GM12878 (cell line): ENCODE measurements around the gene ATP12A. TPM values are rescaled to one million over a fixed set of nuclear protein-coding genes. Genes with fewer than 3 reads are reported as not detected.

Experiments
- ATAC-seq: fragments of 200-7000 bp; cut with Tn5 transposase; 3 replicates; pipeline ENCODE4 v1.9.1; 2020; ENCODE audit warnings: mild to moderate bottlenecking, moderate library complexity
- BruUV-seq: library from RNA; stranded (reverse); fragments of 400-500 nt; replicated peaks from 2 replicates; lab custom pipeline; 2021; lab: Mats Ljungman, UMichigan
- CTCF ChIA-PET: fragments of 300-600 bp; sonication (Branson Sonifier 250); formaldehyde crosslinking; extraction: SDS; loops from one replicate; lab custom pipeline; 2021; ENCODE audit warnings: inconsistent platforms; lab: Yijun Ruan, JAX
- POLR2A ChIA-PET: fragments of 350-600 bp; formaldehyde crosslinking; extraction: SDS; loops from one replicate; lab custom pipeline; 2021; ENCODE audit warnings: inconsistent platforms; lab: Charles Lee
- RAD21 ChIA-PET: fragments of 300-600 bp; sonication (Branson Sonifier 250); formaldehyde crosslinking; loops from one replicate; lab custom pipeline; 2023; ENCODE audit warnings: antibody characterized with exemption; ENCODE audit not compliant: unreplicated experiment; lab: Charles Lee
- SMC1A ChIA-PET: fragments of 300-600 bp; sonication (Branson Sonifier 250); formaldehyde crosslinking; loops from one replicate; lab custom pipeline; 2023; ENCODE audit not compliant: unreplicated experiment, uncharacterized antibody; lab: Charles Lee
- DNase-seq: peaks from one replicate; pipeline ENCODE4 v3.0.0-alpha.2; 2011; ENCODE audit warnings: low read depth, low spot score
- FAIRE-seq: peaks from 3 replicates; lab custom pipeline; 2011; peaks lifted over from hg19 to GRCh38; lab: Jason Lieb, UNC
- H2AFZ ChIP-seq: 2 replicates; pipeline ENCODE4 v1.6.0; 2011; ENCODE audit warnings: low read depth, low read length, control low read depth; ENCODE audit not compliant: control insufficient read depth
- H3K27ac ChIP-seq: 2 replicates; pipeline ENCODE4 v1.5.1; 2011; ENCODE audit warnings: control low read depth; ENCODE audit not compliant: control insufficient read depth, insufficient read depth
- H3K27me3 ChIP-seq, 2 experiments: replicated peaks in 1 of 2; 2 replicates each; pipeline versions ENCODE4 v1.6.0 to v1.6.1; 2011; ENCODE audit warnings: low read length in 1 of 2; ENCODE audit not compliant: control insufficient read depth in 2 of 2, insufficient read depth in 2 of 2
- H3K36me3 ChIP-seq, 2 experiments: 2 replicates each; pipeline ENCODE4 v1.5.1; 2011; ENCODE audit warnings: low read length in 1 of 2; ENCODE audit not compliant: control insufficient read depth in 2 of 2, insufficient read depth in 2 of 2
- H3K4me1 ChIP-seq: 2 replicates; pipeline ENCODE4 v1.6.1; 2011; ENCODE audit warnings: mild to moderate bottlenecking, low read length, moderate library complexity, mixed read lengths; ENCODE audit not compliant: control insufficient read depth, insufficient read depth
- H3K4me2 ChIP-seq: 2 replicates; pipeline ENCODE4 v1.6.0; 2011; ENCODE audit warnings: control low read depth; ENCODE audit not compliant: control insufficient read depth, insufficient read depth
- H3K4me3 ChIP-seq: fragments of 200-600 bp; sonication (generic); 2 replicates; pipeline ENCODE4 v1.5.1; 2016
- H3K79me2 ChIP-seq: 2 replicates; pipeline ENCODE4 v1.6.0; 2011; ENCODE audit warnings: low read length; ENCODE audit not compliant: control insufficient read depth, insufficient read depth
- H3K9ac ChIP-seq: 2 replicates; pipeline ENCODE4 v1.8.0; 2011; ENCODE audit warnings: low read length, control low read depth, mixed read lengths; ENCODE audit not compliant: control insufficient read depth, insufficient read depth
- H3K9me3 ChIP-seq: replicated peaks from 3 replicates; pipeline ENCODE4 v1.5.1; 2011; ENCODE audit warnings: mild to moderate bottlenecking, low read length; ENCODE audit not compliant: control insufficient read depth, insufficient read depth
- H4K20me1 ChIP-seq: 2 replicates; pipeline ENCODE4 v1.6.0; 2011; ENCODE audit not compliant: control insufficient read depth, insufficient read depth
- GABPA ChIP-seq: IDR thresholded peaks from 2 replicates; pipeline ENCODE4 v1.6.1; 2014; ENCODE audit warnings: antibody characterized with exemption, low read depth, mild to moderate bottlenecking, inconsistent platforms
- RAD21 ChIP-seq: IDR thresholded peaks from 2 replicates; pipeline ENCODE4 v1.6.1; 2011; ENCODE audit warnings: mild to moderate bottlenecking, low read depth, low read length, moderate library complexity; ENCODE audit not compliant: insufficient read depth
- ZNF217 ChIP-seq: fragments of 450-650 bp; IDR thresholded peaks from 2 replicates; pipeline ENCODE4 v1.6.1; 2017; ENCODE audit warnings: antibody characterized with exemption, mild to moderate bottlenecking
- WGBS: methylation state at CpG from one replicate; pipeline ENCODE4 v1.1.6; 2016; ENCODE audit warnings: low lambda C conversion rate; ENCODE audit not compliant: insufficient replicate concordance, insufficient coverage; ENCODE audit errors: missing lambda C conversion rate; 5-methylcytosine and 5-hydroxymethylcytosine counted together
- in situ Hi-C: fragments of 300-500 bp; cut with MboI; formaldehyde crosslinking; loops from 9 replicates; pipeline ENCODE4 v1.14.3; 2018; ENCODE audit warnings: mixed read lengths
- intact Hi-C: fragments of 100-400 bp; cut with micrococcal nuclease; formaldehyde crosslinking; loops from one replicate; pipeline ENCODE4 v1.14.2; 2022; ENCODE audit not compliant: unreplicated experiment
- polyA plus RNA-seq, 11 experiments: library from polyadenylated mRNA; depleted of rRNA in 4 of 11; unstranded in 6 of 11; stranded (reverse) in 5 of 11; fragments of >200 nt; fragmentation: Nextera tagmentation in 4 of 11; fragmentation: Illumina TruSeq in 1 of 11; extraction: Ambion mirVana in 4 of 11; extraction: Trizol in 1 of 11; gene quantifications; 1 replicate in 1 of 11; 2 replicates in 10 of 11; pipeline versions ENCODE4 v1.2.1 to v1.2.3, GENCODE V29; 2011 to 2016; ENCODE audit warnings: inconsistent platforms in 2 of 11, missing spikeins in 2 of 11, low read depth in 1 of 11
- total RNA-seq, 4 experiments: library from RNA; depleted of rRNA in 3 of 4; stranded (reverse); fragments of >200 nt in 3 of 4; fragmentation: Illumina TruSeq in 1 of 4; extraction: Trizol in 1 of 4; gene quantifications; 2 replicates each; pipeline versions ENCODE4 v1.2.1 to v1.2.3, GENCODE V29; 2013 to 2021
- TF ChIP-seq, protein P1 (sequence below): IDR thresholded peaks from 2 replicates; pipeline ENCODE4 v1.6.1; 2012; ENCODE audit warnings: low read depth, low read length, improper control_type of control experiment
- TF ChIP-seq, protein P2 (sequence below): fragments of 450-650 bp; IDR thresholded peaks from 2 replicates; pipeline ENCODE4 v1.6.1; 2018; ENCODE audit warnings: mild to moderate bottlenecking, low read depth, moderate library complexity; ENCODE audit not compliant: partially characterized antibody

ATP12A gene
- total and polyA plus RNA-seq, 10 of the 15 experiments (the other 5 are each of a cell fraction or from before 2014, with no cell fraction given): 0.02 to 0.08 (median 0.04) TPM; not detected in 6

DNA sequence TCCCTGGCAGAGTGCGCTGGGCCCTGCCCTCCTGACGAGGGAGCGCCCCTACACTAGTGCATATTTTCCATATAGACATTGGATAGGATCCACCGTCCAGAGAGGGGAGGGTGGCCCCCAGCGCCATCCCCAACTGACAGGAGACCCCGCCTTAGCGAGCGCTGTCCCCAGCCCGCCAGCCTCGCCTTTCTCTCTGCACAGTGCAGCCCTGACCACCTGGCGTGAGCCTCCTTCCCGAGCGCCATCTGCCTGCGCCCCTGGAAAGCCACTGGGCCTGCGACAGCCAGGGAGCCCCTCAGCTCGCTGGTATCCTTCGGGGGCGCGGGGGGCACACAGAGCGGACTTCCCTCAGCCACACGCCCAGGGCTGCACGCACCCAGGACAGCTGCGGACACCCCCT, 42.1 kb upstream of the ATP12A start:
- Histone ChIP-seq H3K27me3 (no peaks in the 10 kb centered on the region), H3K79me2 (no peaks in the 10 kb centered on the region), H3K27ac (no peak overlapping the region), H2AFZ (no peak overlapping the region), H3K4me1 (peaks cover 4% of the 10 kb centered on the region), H3K9me3 (no peaks in the 10 kb centered on the region), H3K9ac (no peak overlapping the region), H3K36me3 (no peaks in the 10 kb centered on the region), H3K4me2 (no peak overlapping the region), H3K4me3 (no peak overlapping the region), H4K20me1 (no peaks in the 10 kb centered on the region)
- intact Hi-C loops (no loop called here), in situ Hi-C loops (no loop called here)
- ChIA-PET CTCF (no interaction called here), RAD21 (no interaction called here), POLR2A (no interaction called here), SMC1A (no interaction called here)
- DNase-seq (no peak), ATAC-seq (no peak), FAIRE-seq (no peak)
- TF ChIP-seq ZNF217: no peak
- no peak for TF ChIP-seq RAD21
- TF ChIP-seq, protein P1, sequence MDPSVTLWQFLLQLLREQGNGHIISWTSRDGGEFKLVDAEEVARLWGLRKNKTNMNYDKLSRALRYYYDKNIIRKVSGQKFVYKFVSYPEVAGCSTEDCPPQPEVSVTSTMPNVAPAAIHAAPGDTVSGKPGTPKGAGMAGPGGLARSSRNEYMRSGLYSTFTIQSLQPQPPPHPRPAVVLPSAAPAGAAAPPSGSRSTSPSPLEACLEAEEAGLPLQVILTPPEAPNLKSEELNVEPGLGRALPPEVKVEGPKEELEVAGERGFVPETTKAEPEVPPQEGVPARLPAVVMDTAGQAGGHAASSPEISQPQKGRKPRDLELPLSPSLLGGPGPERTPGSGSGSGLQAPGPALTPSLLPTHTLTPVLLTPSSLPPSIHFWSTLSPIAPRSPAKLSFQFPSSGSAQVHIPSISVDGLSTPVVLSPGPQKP: no peak
- TF ChIP-seq GABPA: no peak
- TF ChIP-seq, protein P2, sequence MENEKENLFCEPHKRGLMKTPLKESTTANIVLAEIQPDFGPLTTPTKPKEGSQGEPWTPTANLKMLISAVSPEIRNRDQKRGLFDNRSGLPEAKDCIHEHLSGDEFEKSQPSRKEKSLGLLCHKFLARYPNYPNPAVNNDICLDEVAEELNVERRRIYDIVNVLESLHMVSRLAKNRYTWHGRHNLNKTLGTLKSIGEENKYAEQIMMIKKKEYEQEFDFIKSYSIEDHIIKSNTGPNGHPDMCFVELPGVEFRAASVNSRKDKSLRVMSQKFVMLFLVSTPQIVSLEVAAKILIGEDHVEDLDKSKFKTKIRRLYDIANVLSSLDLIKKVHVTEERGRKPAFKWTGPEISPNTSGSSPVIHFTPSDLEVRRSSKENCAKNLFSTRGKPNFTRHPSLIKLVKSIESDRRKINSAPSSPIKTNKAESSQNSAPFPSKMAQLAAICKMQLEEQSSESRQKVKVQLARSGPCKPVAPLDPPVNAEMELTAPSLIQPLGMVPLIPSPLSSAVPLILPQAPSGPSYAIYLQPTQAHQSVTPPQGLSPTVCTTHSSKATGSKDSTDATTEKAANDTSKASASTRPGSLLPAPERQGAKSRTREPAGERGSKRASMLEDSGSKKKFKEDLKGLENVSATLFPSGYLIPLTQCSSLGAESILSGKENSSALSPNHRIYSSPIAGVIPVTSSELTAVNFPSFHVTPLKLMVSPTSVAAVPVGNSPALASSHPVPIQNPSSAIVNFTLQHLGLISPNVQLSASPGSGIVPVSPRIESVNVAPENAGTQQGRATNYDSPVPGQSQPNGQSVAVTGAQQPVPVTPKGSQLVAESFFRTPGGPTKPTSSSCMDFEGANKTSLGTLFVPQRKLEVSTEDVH: no peak
- no TSS peak for BruUV-seq
- WGBS: 68% methylated on average over 20 of the region's 23 CpGs
